HG02973 (cell line): ENCODE measurements around the gene FBXO11.
A peak's percentile ranks its signal among the peaks of the same experiment; 100 is the strongest.
"Not testable (repeated sequence)": the region's sequence is repeated elsewhere in the genome, so short reads cannot be mapped to it uniquely, and the experiment has no call there.

Experiments
- ATAC-seq: cut with Tn5 transposase; IDR thresholded peaks from one replicate; pipeline ENCODE4 v1.9.1; 2021; ENCODE audit warnings: moderate library complexity; ENCODE audit not compliant: unreplicated experiment

Gene FBXO11

DNA sequence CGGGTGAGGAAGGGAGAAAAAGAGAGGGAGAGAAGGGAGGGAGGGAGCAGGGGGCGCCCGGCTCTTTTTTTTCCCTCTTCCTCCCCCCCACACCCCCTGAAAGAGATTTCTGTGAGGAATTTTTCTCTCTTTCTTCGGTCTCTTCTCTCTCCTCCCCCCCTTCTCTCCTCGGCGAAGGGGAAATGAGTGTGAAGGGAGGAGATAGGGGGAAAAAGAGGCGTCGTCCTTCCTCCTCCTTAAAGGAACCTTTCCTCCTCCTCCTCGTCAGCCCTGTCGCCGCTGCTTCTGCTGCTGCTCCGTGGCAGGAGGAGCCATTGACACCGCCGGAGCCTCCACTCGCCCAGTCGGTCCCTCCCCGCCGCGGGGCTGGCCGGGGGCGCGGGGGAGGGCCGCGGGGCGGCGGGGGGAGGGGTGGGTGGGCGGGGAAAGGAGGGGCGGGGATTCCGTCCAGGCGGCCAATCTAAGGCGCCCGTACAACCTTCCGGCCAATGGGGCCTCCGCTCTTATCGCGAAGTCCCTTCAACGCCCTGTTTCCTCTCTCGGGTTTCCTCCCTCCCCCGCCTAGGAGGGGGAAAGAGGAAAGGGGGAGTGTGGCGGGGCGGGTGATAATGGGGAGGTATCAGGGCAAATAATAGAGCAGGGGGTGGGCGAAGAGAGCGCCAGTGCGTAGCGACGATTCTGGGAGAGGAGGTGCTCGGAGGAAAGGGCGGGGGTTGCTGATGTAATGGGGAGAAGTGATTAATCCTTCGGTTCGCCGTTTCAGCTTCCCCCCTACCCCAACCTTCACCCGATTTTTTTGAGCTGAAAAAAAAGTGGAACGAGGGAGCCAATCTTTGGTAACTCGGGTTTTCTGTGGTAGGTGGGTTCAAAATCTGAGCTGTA, at the start of gene FBXO11:
Gene FBXO11, minus strand, starts transcription at position 342 of the 882 bp plus-strand sequence. CDS start 778 bp downstream, outside the sequence.
- peak; percentile 86 for ATAC-seq

DNA sequence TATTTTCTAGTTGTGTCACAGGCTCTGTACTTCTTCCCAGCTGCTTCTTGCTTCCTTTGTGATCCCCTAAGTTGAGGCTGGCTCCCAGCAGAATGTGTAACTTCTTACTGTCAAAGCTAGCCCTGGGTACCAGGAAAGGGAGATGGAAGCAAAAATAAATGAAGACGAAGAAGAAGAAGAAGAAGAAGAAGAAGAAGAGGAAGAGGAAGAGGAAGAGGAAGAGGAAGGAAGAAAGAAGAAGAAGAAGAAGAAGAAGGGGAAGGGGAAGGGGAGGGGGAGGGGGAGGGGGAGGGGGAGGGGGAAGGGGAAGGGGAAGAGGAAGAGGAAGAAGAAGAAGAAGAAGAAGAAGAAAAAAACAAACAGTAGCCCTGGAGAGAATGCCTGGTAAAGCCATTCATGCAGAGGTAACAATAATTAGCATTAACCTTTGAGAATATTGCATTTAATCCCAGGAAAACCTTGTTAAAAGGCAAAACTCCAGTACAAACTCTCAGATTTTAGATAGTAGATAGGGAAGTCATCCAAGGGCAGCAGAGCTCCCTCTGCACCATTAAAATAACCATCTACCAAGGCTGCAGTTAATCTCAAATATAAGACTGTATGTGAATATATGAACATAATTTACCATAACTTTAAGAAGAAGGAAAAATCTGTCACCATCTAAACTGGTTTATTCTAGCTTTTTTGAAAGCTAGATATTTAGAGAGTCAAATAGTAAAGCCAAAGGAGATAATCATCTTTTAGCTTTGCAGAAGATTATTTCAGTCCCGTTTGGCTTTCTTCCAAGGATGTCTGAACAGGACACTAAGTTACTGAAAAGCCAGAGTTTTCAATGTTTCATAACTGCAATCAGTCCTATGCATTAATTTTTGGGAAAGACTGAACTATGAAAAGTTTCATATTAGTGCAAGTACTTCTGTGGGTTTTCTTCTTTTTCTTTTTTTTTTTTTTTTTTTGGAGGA, 44.3 kb upstream of the FBXO11 start:
- no peak for ATAC-seq

DNA sequence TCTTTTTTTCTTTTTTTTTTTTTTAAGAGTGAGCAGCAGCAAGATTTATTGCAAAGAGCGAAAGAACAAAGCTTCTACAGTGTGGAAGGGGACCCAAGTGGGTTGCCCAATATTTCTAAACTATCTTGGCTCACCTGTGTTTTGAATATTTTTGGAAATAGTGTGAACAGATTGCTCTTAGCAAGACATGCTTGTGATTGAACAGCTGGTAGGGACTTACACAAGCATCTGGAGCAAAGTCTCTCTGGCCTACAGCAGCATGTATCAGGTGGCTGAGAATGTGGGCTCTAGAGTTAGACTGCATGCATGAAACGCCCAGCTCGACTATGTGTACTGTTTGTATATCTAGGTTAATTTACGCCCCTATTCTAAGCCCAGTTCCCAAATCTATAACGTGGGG, 40.3 kb upstream of the FBXO11 start:
- no peak for ATAC-seq

DNA sequence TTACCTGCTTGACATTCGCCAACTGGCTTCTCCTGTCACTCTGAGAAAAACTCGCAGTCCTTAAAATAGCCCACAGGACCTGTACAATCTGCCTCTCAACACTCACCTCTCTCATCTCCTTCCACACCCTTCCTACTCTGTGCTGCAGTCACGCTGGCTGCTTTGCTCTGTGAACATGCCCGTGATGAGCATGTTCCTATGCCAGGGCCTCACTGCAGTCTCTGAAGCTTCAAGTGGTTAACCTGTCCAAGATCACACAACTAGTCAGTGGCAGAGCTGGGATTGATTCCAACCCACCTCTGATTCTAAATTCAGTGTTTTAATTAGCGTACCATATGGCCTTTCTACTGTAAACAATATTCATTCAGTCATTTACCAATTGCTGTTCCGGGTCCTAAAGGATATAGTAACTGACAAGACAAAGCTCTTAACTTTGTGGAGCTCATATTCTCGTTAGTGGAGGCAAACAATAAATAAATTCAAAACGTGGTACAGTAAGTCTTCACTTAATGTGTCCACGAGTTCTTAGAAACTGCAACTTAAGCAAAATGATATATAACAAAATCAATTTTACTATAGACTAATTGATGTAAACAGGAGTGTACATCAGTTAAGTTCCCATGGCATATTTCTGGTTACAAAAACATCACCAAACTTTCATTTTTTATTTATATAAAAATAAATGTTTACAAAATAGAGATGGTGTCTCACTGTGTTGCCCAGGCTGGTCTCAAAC, 38.9 kb upstream of the FBXO11 start:
- ATAC-seq, result no peak

DNA sequence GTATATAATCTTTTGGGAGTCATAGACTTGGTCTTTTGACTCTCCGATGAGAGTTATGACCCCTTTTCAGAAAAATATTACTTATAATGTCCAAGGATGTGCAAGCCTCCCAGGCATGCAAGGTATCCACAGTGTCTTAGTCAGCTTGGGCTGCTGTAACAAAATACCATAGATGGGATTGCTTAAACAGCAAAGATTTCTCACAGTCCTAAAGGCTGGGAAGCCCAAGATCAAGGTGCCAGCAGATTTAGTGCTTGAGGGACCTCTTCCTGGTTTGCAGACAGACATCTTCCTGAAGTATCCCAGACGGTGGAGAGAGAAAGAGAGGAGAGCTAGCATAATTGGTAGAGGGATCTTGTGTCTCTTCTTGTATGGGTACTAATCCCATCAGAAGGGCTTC, 35.6 kb upstream of the FBXO11 start:
- no peak for ATAC-seq

DNA sequence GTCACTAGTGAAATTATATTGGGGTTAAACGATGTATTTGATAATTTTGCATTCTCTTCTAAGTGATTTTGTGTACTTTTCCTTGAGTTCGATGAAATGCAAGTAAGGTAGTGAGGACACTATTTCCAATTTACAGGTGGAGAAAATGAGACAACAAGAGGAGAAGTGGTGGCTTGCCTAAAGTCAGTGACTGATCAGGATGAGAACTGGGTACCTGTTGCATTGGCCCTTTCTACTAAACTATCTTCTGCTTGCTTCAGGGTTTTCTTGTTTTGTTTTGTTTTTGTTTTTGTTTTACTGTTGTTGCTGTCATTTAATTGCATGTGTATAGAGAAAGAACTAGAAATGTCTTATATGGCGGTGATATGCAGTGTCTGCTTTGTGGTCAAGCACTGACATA, 31.4 kb upstream of the FBXO11 start:
- ATAC-seq, result no peak

DNA sequence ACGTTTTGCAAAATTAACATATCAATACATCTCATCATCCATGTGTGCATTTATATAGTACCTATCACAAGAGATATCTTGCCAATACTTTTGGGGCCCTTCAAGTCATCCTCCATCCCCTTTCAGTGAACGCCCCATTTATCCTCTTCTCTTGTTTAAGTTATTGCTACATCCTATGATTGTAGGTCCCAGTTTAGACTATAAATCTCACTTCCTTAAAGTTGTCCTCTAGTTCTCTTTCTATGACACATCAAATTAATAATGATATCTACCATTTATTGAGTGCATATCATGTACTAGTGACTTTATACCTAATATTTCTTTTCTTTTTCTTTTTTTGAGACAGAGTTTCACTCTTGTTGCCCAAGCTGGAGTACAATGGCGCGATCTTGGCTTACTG, 28.8 kb upstream of the FBXO11 start:
- ATAC-seq, result no peak

DNA sequence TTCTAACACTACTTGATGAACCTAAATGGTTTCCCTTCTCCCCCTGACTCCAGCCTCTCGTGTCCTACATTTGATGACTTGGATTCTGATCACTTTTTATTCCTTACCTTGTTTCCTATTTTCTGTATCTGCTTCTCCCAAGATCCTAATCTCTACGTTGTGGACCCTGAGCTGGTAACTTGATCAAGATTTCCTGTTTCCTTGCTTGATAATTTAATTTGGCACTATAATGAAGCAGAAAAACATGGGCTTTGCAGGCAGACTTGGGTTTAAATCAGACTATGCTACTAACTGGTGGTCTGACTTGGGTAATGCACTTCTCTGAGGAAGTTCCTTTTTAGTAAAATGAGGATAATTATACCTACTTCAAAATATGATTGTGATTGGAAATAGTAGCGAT, 11.7 kb upstream of the FBXO11 start:
- ATAC-seq, result no peak

DNA sequence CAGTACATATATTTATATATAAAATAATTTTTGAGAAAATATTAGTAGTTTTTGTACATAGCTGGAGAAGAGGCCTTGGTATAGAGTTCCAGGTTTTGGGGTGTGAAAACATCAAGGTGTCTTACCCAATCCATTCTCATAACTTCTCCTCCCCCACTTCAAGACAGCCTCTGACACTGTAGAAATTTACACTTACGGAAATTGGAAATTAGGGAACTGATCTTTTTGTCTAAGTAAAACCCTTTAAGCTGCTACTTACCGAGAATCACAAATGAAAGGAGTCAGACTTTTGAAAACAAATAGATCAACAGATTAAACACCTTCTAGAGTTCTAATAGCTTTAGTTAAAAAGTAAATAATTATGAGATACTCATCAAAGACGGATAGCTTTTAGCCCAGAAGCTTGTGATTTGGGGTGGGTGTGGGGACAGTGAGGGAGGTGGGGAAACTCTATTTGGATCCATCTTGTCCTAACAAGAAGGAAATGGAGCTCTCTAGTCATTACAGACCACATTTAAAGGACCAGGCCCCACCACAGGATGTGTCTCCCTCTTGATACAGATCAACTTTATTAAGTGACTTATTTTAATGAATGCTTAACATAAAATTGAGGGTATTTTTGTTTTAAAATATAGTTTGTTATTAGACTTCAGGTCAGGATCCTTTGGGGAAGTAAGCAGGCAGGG, 11.1 kb upstream of the FBXO11 start:
- no peak for ATAC-seq

DNA sequence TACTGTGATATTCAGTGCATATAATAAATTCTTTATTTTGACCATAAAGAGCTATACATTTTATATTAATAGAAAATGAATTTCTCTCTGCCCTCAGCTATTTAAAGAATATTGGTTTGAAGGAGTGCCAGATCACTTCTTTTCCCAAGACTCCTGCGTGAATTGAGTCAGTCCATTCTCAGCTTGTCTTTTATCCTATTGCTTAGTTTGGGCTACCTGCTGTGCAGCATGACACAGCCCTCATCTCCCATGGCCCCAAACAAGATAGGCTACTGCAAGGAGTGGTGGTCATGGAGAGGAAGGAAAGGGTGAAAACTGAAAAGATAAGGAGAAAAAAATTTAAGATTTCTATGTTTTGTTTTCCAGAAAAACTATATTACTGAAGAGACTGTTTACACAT, 10.1 kb upstream of the FBXO11 start:
- ATAC-seq, result no peak

DNA sequence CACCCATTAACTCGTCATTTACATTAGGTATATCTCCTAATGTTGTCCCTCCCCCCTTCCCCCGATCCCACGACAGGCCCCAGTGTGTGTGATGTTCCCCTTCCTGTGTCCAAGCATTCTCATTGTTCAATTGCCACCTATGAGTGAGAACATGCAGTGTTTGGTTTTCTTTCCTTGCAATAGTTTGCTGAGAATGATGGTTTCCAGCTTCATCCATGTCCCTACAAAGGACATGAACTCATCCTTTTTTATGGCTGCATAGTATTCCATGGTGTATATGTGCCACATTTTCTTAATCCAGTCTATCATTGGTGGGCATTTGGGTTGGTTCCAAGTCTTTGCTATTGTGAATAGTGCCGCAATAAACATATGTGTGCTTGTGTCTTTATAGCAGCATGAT, 4.4 kb upstream of the FBXO11 start:
- ATAC-seq, result not testable (repeated sequence)

DNA sequence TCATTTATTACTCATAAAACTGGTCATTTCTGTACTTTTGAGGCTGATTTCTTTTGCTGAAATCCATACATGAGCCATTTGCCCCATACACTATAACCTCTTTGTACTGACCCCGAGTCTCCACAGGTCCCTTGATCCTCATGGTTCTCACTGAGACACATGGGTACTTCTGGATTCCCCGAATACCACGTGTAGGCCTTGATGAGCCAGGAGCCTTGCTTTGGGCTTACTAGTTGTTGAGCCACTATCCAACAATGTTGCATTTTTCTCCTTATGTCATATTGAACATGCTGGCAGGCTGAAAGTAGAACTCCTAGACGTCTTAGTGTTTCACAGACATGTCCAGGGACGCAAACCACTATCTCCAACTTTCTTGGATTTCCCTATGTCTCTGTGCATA, 2.4 kb upstream of the FBXO11 start:
- ATAC-seq, result no peak

DNA sequence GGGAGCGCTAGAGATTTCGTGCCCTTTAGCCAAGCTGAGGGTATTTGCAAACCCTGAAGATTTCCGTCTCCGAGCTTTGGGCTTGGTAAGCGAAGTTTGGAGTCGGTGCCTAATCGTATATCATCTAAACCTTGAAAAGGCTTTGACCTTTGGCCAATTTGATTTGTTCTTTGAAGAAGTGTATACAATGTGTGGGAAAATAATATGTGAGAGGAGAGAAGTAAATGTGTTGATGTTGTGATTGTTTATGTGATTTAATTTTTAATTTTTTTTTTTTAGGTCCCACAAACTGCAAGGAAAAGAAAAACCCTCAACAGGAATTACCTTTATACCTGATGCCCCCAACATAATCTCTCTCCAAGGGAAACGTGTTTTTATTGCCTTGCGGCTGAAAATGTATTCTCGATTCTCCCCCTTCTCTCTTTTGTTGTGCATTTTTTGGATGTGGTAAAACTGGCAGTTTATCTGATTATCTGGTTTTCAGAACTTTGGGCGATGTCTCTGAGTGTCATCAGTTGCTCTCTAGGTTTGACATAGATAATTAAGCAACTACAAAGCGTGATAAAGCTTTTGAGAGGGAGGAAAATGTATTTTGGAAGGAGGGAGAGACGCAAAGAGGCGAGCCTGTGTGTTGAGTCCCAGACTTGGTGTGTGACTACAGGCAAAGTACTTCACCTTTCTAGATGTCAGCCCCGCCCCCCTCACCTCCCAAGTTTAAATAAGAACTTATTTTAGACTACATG, 912 bp upstream of the FBXO11 start:
- no peak for ATAC-seq

DNA sequence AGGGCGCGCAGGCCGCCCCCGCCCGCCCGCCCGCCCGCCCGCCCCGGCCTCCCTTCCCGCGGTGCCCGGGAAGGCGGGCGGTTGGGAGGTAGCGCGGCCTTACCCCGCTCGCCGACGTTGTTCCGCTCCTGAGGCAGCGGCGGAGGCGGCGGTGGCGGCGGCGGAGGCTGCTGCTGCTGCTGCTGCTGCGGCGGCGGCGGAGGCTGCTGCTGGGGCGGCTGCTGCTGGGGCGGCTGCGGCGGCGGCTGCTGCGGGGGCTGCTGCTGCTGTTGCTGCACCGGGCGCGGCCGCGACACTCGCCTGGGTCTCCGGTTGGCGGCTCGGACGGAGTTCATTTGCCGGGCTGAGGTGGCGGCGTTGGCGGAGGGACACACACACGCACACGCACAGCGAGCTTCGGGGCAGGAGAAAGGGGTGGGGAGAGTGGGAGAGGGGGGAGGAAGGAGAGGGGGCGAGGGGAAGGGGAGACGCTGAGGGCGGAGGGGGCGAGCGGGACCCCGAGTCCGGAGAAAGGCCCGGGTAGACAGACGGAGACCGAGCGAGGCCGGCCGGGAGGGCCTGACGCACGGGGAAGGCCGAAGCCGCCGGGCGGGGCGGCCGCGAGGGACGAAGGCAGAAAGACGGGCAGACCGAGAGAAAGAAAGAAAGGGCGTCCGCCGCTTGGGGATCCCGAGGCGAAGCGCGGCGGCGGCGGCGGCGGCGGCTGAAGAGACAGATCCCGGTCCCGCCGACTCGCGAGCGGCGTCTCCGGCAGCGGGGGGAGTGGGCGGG, 727 bp downstream of the FBXO11 start:
- peak; percentile 11 for ATAC-seq

DNA sequence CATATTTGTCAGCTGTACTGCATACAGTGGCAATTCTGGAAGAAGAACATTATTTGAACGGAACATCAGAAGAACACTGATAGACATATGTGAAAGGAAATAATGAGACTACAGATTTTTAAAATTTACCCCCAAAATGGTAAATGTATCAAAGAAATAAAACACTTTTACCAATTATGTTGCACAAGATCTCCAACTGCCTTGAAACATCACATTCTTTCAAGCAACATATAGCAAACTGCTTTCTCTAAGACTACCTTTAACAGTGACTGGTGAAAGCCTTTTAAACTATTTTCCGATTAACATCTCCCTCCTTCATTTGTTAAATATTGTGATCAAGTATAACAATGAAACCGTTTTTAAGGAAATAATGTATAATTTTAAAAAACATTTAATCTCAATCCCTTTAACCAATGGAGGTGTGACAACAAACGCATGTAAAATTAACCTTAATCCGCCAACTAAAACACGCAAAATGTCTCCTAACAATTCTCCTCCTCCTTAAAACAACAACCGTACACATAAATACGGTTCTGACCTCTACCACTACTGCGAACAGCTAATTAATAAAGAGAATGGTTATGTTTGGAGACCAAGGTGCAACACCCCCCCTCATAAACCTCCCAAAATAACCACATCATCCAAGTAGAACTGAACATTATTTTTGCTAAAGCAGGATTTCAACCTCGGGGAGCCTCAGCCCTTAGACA, 2.4 kb downstream of the FBXO11 start:
- no peak for ATAC-seq

DNA sequence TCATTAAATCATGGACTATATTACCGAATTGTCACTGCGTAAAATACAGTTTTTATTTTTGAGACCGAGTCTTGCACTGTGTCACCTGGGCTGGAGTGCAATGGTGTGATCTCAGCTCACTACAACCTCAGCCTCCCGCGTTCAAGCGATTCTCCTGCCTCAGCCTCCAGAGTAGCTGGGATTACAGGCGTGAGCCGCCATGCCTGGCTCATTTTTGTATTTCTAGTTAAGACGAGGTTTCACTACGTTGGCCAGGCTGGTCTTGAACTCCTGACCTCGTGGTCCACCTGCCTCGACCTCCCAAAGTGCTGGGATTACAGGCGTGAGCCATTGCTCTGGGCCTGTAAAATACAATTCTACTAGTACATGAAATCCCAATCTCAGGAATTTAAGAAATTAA, 4.4 kb downstream of the FBXO11 start:
- not testable (repeated sequence) for ATAC-seq

DNA sequence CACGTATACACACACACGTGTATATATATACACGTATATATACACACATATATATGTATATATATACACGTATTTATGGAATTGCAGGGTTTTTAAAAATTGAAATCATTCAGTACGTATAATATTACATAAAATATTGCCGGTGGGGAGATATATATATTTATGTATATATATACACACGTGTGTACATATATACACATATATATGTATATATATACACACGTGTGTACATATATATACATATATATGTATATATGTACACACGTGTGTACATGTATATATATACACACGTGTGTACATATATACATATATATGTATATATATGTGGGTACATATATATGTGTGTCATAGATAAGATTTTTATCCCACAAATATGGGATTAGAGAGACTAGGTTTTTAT, 5.4 kb downstream of the FBXO11 start:
- ATAC-seq, result no peak
